ENCODE data around the gene PRDM2. TPM values are rescaled to one million over a fixed set of nuclear protein-coding genes. Genes with fewer than 3 reads are reported as not detected.

PRDM2 gene
- total and polyA plus RNA-seq, 5 donors: 16.3 to 45.9 (median 38.4) TPM

GRCh38 chr1:13753636-13754402 lies 53.8 kb downstream of the PRDM2 start:
- Histone ChIP-seq H3K4me3 (ENCODE audit: low read length) (no peak overlapping the region), H3K27me3 (ENCODE audit: control insufficient read depth, insufficient read depth) (no peaks in the 10 kb centered on the region), H3K4me1 (ENCODE audit: control insufficient read depth, insufficient read depth, low read length) (peaks cover 21% of the 10 kb centered on the region), H3K9me3 (ENCODE audit: control insufficient read depth, low read length) (no peaks in the 10 kb centered on the region), H3K27ac (ENCODE audit: low read length) (no peak overlapping the region)
- WGBS: 84% methylated on average over 5 of the region's 5 CpGs
- DNase-seq (no peak), ATAC-seq (no peak)
- intact Hi-C loops (cut with DNase I): no loop called here

DNA sequence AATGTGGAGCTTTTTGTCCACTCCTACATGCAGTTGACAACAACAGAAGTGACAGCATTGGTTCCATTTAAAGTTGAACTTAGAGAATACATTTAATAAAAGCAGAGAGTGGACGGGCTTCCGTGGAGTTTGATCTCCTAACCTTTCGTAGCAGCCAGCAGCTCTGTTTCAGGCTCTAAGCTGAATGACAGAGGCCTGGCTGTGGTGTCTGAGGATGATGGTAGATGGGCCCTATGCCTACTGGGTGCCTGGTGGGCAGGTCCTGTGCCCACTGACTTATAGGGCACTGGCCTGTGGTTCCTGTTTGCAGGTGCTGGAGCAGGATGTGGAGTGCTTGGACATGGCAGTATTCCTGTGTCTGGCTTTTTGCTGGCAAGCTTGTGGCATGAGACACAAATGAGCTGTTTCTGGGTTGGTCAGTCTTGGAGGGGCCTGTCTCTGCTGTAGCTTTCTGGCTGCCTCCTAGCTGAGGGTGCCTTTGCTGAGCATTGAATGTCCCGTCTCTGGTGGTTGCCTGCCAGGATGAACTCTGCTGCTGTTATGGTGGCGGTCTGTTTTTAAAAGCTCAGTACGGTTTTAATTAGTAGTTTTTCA lies 54.6 kb downstream of the PRDM2 start:
- WGBS: 78% methylated on average over 6 of the region's 6 CpGs
- H3K4me1 ChIP-seq (ENCODE audit: control insufficient read depth, insufficient read depth, low read length): peaks cover 21% of the 10 kb centered on the region
- H3K27me3 ChIP-seq (ENCODE audit: control insufficient read depth, insufficient read depth): no peaks in the 10 kb centered on the region
- no peaks in the 10 kb centered on the region for H3K9me3 ChIP-seq (ENCODE audit: control insufficient read depth, low read length)
- intact Hi-C loops (cut with DNase I): no loop called here
- H3K27ac ChIP-seq (ENCODE audit: low read length): peak overlapping the region; percentile 9
- ATAC-seq (peak; percentile 50 to 59), DNase-seq (no peak)
- no peak overlapping the region for H3K4me3 ChIP-seq (ENCODE audit: low read length)

- H3K4me3 ChIP-seq (ENCODE audit: low read length): no peak overlapping the region
- peaks cover 23% of the 10 kb centered on the region for H3K4me1 ChIP-seq (ENCODE audit: control insufficient read depth, insufficient read depth, low read length)
- no peaks in the 10 kb centered on the region for H3K27me3 ChIP-seq (ENCODE audit: control insufficient read depth, insufficient read depth)
- 64% methylated on average over 4 of the region's 4 CpGs for WGBS
- ATAC-seq (no peak), DNase-seq (no peak)
- H3K27ac ChIP-seq (ENCODE audit: low read length): no peak overlapping the region
- intact Hi-C loops (cut with DNase I): no loop called here
- no peaks in the 10 kb centered on the region for H3K9me3 ChIP-seq (ENCODE audit: control insufficient read depth, low read length)
Observed at GRCh38 chr1:13756557-13757315, 56.7 kb downstream of the PRDM2 start.

DNA sequence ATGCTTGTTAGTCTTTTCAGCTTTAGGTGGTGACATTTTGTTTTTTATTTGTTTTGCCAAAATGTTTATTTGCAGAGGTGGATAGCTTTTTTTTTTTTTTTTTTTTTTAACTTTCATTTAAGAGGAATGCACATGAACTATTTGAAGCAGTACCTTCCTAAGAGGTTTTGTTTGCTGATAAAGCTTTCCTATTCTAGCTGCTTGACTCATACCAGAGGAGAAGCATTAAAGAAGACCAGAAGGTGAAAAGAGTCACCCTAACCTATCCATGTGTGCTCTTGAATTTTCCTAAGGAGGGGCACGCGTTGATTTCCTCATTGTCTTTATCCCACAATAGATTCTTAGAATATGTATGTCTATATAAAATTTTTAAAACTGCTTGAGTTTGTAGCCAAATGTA lies 57.7 kb downstream of the PRDM2 start:
- no peaks in the 10 kb centered on the region for H3K27me3 ChIP-seq (ENCODE audit: control insufficient read depth, insufficient read depth)
- ATAC-seq (no peak), DNase-seq (no peak)
- 85% methylated on average over 2 of the region's 2 CpGs for WGBS
- H3K9me3 ChIP-seq (ENCODE audit: control insufficient read depth, low read length): no peaks in the 10 kb centered on the region
- H3K27ac ChIP-seq (ENCODE audit: low read length): no peak overlapping the region
- H3K4me1 ChIP-seq (ENCODE audit: control insufficient read depth, insufficient read depth, low read length): peaks cover 22% of the 10 kb centered on the region
- H3K4me3 ChIP-seq (ENCODE audit: low read length): no peak overlapping the region
- intact Hi-C loops (cut with DNase I): no loop called here

DNA sequence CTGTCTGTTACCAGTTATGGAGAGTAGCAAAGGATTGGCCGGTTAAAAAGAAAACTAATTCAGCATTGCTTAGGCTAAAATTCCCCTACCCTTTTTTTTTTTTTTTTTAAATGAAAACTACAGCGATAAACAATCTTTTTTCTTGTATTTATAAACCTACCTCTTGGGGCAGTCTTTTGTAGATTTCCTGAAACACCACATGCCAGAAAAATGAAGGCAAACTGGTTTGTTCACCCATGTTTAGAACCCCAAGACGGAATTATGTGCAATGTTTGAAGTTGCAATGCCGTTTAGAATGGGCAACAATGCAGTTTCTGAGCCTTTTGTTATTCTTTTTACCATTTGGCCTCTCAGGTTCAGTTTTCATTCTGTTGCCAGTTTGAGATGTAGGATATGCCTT lies 59.1 kb downstream of the PRDM2 start:
- intact Hi-C loops (cut with DNase I): no loop called here
- no peak for ATAC-seq
- Histone ChIP-seq H3K9me3 (ENCODE audit: control insufficient read depth, low read length) (no peaks in the 10 kb centered on the region), H3K4me3 (ENCODE audit: low read length) (no peak overlapping the region), H3K4me1 (ENCODE audit: control insufficient read depth, insufficient read depth, low read length) (peaks cover 19% of the 10 kb centered on the region), H3K27ac (ENCODE audit: low read length) (no peak overlapping the region), H3K27me3 (ENCODE audit: control insufficient read depth, insufficient read depth) (no peaks in the 10 kb centered on the region)
- 85% methylated on average over 4 of the region's 4 CpGs for WGBS
- no peak for DNase-seq

DNA sequence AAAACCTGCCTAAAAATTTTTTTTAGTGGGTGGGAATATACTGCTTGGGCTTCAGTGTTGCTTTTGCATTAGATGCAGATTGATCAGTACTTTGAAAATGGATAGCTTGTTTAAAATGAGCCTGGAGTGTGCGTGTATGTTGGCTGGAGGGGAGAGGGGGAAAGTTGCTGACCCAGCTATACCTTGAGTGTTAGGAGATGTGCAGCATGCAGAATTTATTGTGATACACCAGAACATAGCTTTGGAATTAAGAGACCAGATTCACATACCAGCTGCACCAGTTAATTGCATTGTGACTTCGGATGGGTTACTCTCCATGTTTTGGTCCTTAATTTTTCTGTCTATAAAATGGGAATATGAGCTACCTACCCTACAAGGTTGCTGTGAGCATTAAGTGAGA lies 60.4 kb downstream of the PRDM2 start:
- Histone ChIP-seq H3K4me3 (ENCODE audit: low read length) (no peak overlapping the region), H3K27me3 (ENCODE audit: control insufficient read depth, insufficient read depth) (no peaks in the 10 kb centered on the region), H3K27ac (ENCODE audit: low read length) (no peak overlapping the region), H3K9me3 (ENCODE audit: control insufficient read depth, low read length) (no peaks in the 10 kb centered on the region), H3K4me1 (ENCODE audit: control insufficient read depth, insufficient read depth, low read length) (peaks cover 15% of the 10 kb centered on the region)
- intact Hi-C loops (cut with DNase I): no loop called here
- DNase-seq (no peak), ATAC-seq (no peak)
- 97% methylated on average over 2 of the region's 2 CpGs for WGBS

- no peaks in the 10 kb centered on the region for H3K9me3 ChIP-seq (ENCODE audit: control insufficient read depth, low read length)
- H3K27me3 ChIP-seq (ENCODE audit: control insufficient read depth, insufficient read depth): no peaks in the 10 kb centered on the region
- intact Hi-C loops (cut with DNase I): no loop called here
- H3K4me3 ChIP-seq (ENCODE audit: low read length): no peak overlapping the region
- DNase-seq (no peak), ATAC-seq (no peak)
- H3K27ac ChIP-seq (ENCODE audit: low read length): no peak overlapping the region
- peaks cover 15% of the 10 kb centered on the region for H3K4me1 ChIP-seq (ENCODE audit: control insufficient read depth, insufficient read depth, low read length)
- WGBS: 80% methylated on average over 5 of the region's 5 CpGs
Observed at GRCh38 chr1:13760921-13761320, 60.9 kb downstream of the PRDM2 start.

DNA sequence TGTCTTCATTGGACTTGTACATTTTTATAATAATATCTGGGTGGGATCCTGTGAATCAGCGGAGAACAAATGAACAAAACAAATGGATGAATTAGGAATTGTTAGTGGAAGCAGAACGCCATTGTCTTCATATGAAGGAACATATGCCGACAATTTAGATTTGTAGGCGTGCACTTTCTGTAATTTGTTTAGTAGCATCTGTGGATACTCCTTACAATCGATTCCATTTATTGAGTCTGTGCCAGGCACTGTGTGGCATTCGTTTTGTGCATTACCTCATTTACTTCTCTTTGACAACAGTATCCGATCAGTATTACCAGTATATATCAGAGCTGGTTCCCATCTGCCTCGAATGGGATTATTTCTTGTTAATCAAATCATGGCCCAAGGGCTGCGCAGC lies 61.9 kb downstream of the PRDM2 start:
- intact Hi-C loops (cut with DNase I): no loop called here
- no peak for DNase-seq
- Histone ChIP-seq H3K9me3 (ENCODE audit: control insufficient read depth, low read length) (no peaks in the 10 kb centered on the region), H3K4me1 (ENCODE audit: control insufficient read depth, insufficient read depth, low read length) (peaks cover 17% of the 10 kb centered on the region), H3K27me3 (ENCODE audit: control insufficient read depth, insufficient read depth) (no peaks in the 10 kb centered on the region), H3K4me3 (ENCODE audit: low read length) (no peak overlapping the region), H3K27ac (ENCODE audit: low read length) (no peak overlapping the region)
- ATAC-seq: no peak
- 89% methylated on average over 9 of the region's 9 CpGs for WGBS

DNA sequence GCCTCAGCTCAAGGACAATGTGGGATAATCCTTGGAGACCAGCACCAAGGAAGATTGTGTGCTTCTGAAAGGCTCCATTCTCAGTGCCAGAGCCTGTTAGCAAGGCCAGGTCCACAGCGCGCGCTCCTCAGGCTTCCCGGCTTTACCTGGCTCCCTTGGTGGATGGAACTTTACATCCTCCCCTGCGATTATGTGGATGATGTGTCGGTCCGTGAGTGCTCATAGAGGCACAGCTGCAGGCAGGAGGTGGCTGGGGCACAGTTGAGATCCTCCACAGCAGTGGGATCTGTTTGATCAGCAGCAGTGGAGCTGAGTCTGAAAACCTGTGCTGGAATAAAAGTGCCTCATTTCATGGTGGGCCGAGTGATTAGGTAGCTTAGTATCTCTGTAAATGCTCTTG lies 62.7 kb downstream of the PRDM2 start:
- ATAC-seq: no peak
- 87% methylated on average over 8 of the region's 8 CpGs for WGBS
- intact Hi-C loops (cut with DNase I): no loop called here
- no peak for DNase-seq
- Histone ChIP-seq H3K4me1 (ENCODE audit: control insufficient read depth, insufficient read depth, low read length) (peaks cover 17% of the 10 kb centered on the region), H3K4me3 (ENCODE audit: low read length) (no peak overlapping the region), H3K9me3 (ENCODE audit: control insufficient read depth, low read length) (no peaks in the 10 kb centered on the region), H3K27me3 (ENCODE audit: control insufficient read depth, insufficient read depth) (no peaks in the 10 kb centered on the region), H3K27ac (ENCODE audit: low read length) (no peak overlapping the region)

DNA sequence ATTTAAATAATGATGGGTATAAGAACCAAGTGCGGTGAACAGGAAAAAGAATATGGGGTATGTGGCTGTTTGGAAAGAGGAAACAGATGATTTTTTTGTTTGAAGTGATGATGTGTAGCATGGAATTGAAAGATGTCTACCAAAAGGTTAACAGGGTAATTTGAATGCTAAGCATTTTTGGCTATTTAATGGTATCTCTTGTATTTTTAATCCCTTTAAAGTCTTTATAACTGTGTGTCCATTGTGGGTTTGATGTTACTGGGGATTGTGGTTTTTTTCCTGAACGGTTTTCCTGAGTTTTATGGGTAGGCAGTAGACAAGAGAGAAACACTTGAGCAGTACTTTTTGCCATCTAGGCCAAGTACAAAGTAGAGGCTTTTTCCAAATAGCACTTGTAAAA lies 63.2 kb downstream of the PRDM2 start:
- H3K27me3 ChIP-seq (ENCODE audit: control insufficient read depth, insufficient read depth): no peaks in the 10 kb centered on the region
- no peak for DNase-seq
- peaks cover 17% of the 10 kb centered on the region for H3K4me1 ChIP-seq (ENCODE audit: control insufficient read depth, insufficient read depth, low read length)
- H3K27ac ChIP-seq (ENCODE audit: low read length): no peak overlapping the region
- ATAC-seq: no peak
- H3K9me3 ChIP-seq (ENCODE audit: control insufficient read depth, low read length): no peaks in the 10 kb centered on the region
- WGBS: 67% methylated on average over 2 of the region's 2 CpGs
- intact Hi-C loops (cut with DNase I): no loop called here
- H3K4me3 ChIP-seq (ENCODE audit: low read length): no peak overlapping the region

- ATAC-seq: no peak
- H3K4me1 ChIP-seq (ENCODE audit: control insufficient read depth, insufficient read depth, low read length): peaks cover 18% of the 10 kb centered on the region
- H3K4me3 ChIP-seq (ENCODE audit: low read length): no peak overlapping the region
- intact Hi-C loops (cut with DNase I): no loop called here
- 74% methylated on average over 6 of the region's 6 CpGs for WGBS
- DNase-seq: no peak
- no peaks in the 10 kb centered on the region for H3K9me3 ChIP-seq (ENCODE audit: control insufficient read depth, low read length)
- no peaks in the 10 kb centered on the region for H3K27me3 ChIP-seq (ENCODE audit: control insufficient read depth, insufficient read depth)
- H3K27ac ChIP-seq (ENCODE audit: low read length): no peak overlapping the region
Observed at GRCh38 chr1:13763991-13764390, 64.0 kb downstream of the PRDM2 start.
